B cell (primary cell): ENCODE results near the gene ZBTB8B.

ENCODE experiments used
- EZH2 ChIP-seq: IDR thresholded peaks from 2 replicates; pipeline ENCODE4 v1.6.1; 2012; ENCODE audit warnings: borderline replicate concordance, low read depth, mild to moderate bottlenecking, moderate library complexity, low read length; ENCODE audit not compliant: insufficient read depth, poor library complexity, severe bottlenecking
- TF ChIP-seq, protein P1 (sequence below): fragments of 200-600 bp; IDR thresholded peaks from one replicate; pipeline ENCODE4 v1.8.0; 2022; ENCODE audit warnings: antibody characterized with exemption, mild to moderate bottlenecking

DNA sequence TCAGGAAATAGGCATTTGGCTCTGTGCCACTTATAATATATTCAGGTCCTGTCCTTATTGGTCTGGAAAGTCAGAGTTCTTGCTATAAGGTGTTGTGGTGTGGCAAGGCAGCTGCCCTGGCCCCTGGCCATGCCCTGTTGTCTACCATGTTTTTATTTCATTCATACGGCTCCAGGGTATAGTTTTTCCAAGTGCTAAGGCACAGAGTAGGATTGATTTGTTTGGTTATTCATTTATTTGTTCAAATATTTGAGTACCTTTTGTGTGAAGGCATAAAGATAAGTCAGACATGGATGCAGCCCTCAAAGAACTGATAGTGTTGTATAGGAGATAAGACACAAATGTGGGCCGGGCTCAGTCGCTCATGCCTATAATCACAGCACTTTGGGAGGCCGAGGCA, 10.1 kb downstream of the ZBTB8B start:
- TF ChIP-seq, protein P1, sequence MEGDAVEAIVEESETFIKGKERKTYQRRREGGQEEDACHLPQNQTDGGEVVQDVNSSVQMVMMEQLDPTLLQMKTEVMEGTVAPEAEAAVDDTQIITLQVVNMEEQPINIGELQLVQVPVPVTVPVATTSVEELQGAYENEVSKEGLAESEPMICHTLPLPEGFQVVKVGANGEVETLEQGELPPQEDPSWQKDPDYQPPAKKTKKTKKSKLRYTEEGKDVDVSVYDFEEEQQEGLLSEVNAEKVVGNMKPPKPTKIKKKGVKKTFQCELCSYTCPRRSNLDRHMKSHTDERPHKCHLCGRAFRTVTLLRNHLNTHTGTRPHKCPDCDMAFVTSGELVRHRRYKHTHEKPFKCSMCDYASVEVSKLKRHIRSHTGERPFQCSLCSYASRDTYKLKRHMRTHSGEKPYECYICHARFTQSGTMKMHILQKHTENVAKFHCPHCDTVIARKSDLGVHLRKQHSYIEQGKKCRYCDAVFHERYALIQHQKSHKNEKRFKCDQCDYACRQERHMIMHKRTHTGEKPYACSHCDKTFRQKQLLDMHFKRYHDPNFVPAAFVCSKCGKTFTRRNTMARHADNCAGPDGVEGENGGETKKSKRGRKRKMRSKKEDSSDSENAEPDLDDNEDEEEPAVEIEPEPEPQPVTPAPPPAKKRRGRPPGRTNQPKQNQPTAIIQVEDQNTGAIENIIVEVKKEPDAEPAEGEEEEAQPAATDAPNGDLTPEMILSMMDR = no peak
- TF ChIP-seq EZH2 = no peak
